Panc1 (cell line): ENCODE results near the gene MYO1E.

ENCODE experiments used
- CTCF ChIP-seq: fragments of 450-650 bp; IDR thresholded peaks from 2 replicates; pipeline ENCODE4 v1.5.1; 2017; ENCODE audit warnings: mild to moderate bottlenecking
- POLR2AphosphoS5 ChIP-seq: IDR thresholded peaks from 2 replicates; pipeline ENCODE4 v1.6.1; 2012; ENCODE audit warnings: mild to moderate bottlenecking, low read depth, low read length, moderate library complexity
- SIN3A ChIP-seq: IDR thresholded peaks from 2 replicates; pipeline ENCODE4 v1.6.1; 2012; ENCODE audit warnings: low read depth, mild to moderate bottlenecking, low read length, moderate library complexity, borderline replicate concordance; ENCODE audit not compliant: insufficient read depth

- TF ChIP-seq CTCF (no peak), SIN3A (no peak), POLR2AphosphoS5 (no peak)
Measured at GRCh38 chr15:59205839-59206622, 166.6 kb downstream of the MYO1E start.
